Activated CD4-positive, alpha-beta T cell treated with anti-CD3 and anti-CD28 coated beads, Interleukin-2, amount 50 U/mL, for 1 hour (primary cell): ENCODE results near the gene CCDC71L.

Experiments
- DNase-seq: peaks from one replicate; pipeline ENCODE4 v3.0.0-alpha.2; 2020

CCDC71L gene

GRCh38 chr7:106623315-106623660 lies 37.7 kb downstream of the CCDC71L start:
- no peak for DNase-seq

DNA sequence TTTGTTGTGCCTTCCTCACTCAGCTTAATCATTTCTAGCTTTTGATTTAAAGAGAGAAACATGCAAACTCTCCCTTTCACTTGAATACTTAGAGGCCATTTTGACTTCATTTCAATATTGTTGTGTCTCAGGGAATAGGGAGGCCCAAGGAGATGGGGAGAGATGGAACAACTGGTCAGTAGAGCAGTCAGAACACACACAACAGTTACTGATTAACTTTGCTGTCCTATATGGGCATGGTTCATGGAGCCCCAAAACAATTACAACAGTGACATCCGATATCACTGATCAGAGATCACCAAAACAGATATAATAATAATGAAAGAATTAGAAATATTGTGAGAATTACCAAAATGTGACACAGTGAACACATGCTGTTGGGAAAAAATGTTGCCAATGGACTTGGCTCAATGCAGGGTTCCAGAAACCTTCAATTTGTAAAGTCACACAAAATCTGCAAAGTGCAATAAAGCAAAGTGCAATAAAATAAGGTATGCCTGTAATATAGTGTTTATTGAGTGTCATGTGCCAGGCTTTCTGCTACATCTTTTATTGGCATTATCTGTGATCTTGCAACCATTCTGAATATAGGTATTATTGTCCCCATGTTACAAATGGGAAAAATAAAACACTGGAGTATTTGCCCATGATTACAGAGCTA lies 38.2 kb downstream of the CCDC71L start:
- DNase-seq, result no peak

- DNase-seq, result no peak
Observed at GRCh38 chr7:106621393-106622132, 39.4 kb downstream of the CCDC71L start.

GRCh38 chr7:106620676-106621075 lies 40.3 kb downstream of the CCDC71L start:
- DNase-seq, result no peak

GRCh38 chr7:106620034-106620433 lies 40.9 kb downstream of the CCDC71L start:
- no peak for DNase-seq

DNA sequence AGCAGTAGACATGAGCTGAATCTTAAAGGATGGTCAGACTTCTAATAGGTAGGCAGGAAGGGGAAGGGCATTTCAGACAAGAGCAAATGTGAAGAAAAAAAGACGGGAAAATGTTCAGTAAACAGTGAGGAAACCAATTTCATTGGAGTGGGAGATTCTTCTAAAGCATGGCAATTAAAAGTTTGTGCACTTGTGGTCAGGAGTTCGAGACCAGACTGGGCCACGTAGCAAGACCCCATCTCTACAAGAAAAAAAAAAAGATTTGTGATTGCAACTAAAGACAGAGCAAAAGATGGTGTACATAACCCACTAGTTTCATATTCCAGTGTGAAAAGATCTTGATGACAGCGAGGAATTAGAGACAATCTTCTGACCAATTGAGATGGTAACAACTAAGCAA lies 41.7 kb downstream of the CCDC71L start:
- DNase-seq, result no peak

GRCh38 chr7:106618480-106618879 lies 42.5 kb downstream of the CCDC71L start:
- DNase-seq, result no peak

GRCh38 chr7:106617860-106618259 lies 43.1 kb downstream of the CCDC71L start:
- DNase-seq, result no peak

- no peak for DNase-seq
Observed at GRCh38 chr7:106616708-106617051, 44.3 kb downstream of the CCDC71L start.

GRCh38 chr7:106615808-106616707 lies 44.9 kb downstream of the CCDC71L start:
- no peak for DNase-seq

GRCh38 chr7:106614751-106615150 lies 46.2 kb downstream of the CCDC71L start:
- DNase-seq, result no peak

DNA sequence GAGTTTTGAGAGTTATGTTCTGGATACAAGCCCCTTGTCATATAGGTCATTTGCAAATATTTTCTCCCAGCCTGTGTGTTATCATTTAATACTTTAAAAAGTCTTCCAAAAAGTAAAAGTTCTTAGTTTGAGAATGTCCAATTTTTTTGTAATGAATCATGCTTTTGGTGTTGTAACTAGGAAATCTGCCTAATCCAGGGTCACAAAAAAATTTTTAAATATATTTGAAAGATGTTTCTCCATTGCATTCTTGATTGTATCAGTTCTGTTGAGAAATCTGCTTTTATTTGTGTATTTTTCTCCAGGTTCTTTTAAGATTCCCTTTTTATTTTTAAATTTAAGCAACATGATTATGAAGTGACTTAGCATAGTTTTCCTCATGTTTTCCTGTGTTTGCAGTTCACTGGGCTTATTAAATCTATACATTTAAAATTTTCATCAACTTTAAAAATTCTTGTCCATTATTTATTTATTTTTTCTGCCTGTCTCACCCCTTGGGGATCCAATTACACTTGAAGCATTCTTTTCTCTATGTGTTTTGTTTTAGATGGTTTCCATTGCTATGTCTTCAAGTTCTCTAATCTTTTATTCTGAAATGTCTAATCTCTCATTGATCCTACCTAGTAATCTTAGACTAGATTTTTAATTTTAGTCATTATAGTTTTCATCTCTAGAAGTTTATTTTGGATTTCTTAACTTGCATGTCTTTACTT lies 47.0 kb downstream of the CCDC71L start:
- DNase-seq, result no peak

DNA sequence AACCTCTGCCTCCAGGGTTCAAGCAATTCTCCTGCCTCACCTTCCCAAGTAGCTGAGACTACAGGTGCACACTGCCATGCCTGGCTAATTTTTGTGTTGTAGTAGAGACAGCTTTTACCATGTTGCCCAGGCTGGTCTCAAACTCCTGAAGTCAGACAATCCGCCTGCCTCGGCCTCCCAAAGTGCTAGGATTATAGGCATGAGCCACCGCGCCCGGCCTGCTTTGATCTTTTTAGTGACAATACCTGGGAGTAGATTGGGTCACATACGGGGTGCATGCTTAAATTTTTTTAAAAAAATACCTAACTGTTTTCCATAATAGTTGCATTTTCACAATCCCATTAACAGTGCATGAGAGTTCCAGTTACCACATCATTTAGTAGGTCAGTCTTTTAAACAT lies 47.7 kb downstream of the CCDC71L start:
- DNase-seq, result no peak

DNA sequence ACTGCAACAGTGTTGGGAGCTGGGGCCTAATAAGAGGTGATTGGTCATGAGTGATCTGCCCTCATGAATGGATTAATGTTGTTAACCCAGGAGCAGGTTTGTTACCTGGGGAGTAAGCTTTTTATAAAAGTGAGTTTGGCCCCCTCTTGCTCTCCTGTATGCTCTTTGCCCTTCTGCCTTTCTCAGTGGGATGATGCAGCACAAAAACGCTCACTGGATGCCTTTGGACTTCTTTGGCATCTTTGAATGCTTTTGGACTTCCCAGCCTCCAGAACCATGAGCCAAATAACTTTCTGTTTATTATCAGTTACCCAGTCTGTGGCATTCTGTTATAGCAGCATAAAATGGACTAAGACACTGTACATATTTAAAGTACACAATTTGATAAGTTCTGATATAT lies 48.5 kb downstream of the CCDC71L start:
- DNase-seq, result no peak

GRCh38 chr7:106611911-106612310 lies 49.0 kb downstream of the CCDC71L start:
- no peak for DNase-seq

DNA sequence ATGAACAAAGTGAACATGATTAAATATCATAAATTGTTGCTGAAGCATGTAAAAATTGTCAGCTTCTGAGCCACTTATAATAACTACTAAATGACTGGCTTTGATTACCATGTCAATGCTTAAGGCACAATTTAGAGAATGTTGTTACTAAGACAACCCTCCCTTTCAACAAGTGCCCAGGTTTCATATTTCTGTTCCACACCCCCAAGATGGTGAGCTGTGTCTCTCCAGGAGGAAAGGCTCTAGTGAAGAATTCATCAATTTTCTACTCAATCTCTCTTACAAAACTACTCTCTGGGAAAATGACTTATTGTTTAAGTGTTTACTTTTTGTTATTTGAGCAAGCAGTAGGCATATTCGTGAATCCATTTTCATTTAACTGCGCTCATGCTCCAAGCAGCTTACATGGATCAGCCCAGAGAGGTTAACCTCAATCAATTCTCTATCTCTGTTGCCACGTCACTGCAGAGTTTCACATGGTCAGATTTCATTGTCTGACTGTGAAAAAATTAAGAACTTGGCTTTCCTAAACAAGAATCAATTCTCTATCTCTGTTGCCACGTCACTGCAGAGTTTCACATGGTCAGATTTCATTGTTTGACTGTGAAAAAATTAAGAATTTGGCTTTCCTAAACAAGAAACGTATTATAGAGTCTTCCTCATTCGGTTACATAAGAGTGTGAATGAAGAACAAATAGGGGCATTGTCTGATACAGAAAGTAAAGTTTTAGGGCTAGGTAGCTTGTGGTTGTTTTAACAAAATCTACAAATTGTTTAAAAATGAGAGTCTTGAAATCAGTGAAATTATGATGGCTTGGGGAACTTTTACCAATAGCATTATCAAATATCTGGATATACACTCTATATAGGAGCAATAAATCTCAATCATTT lies 49.7 kb downstream of the CCDC71L start:
- DNase-seq, result no peak

GRCh38 chr7:106609416-106609815 lies 51.5 kb downstream of the CCDC71L start:
- DNase-seq, result no peak

- DNase-seq, result no peak
Observed at GRCh38 chr7:106608661-106609060, 52.3 kb downstream of the CCDC71L start.
